ENCODE data around the gene VRK1.

VRK1 gene

DNA sequence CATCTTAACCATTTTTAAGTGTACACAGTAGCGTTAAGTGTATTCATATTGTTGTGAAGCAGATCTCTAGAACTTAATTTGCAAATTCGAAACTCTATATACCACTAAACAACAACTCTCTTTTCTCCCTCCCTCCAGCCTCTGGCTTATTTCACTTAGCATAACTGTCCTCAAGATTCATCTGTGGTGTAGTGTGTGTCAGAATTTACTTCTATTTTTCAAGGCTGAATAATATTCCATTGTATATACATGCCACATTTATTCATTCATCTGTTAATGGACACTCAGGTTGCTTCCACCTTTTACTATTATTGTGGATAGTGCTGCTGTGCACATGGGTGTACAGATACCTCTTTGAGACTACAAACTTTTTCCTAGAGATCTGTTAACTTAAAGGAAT lies 26.5 kb downstream of the VRK1 start:
- Mint-ChIP-seq H3K27ac (no peak overlapping the region), H3K4me1 (peaks cover 19% of the 10 kb centered on the region), H3K4me3 (no peak overlapping the region), H3K9me3 (peaks cover 5% of the 10 kb centered on the region), H3K27me3 (no peaks in the 10 kb centered on the region), H3K36me3 (peaks cover 24% of the 10 kb centered on the region)
- DNase-seq (ENCODE audit: low spot score in 2 of 2), result no peak
- no peak for ATAC-seq (ENCODE audit: low read depth)

DNA sequence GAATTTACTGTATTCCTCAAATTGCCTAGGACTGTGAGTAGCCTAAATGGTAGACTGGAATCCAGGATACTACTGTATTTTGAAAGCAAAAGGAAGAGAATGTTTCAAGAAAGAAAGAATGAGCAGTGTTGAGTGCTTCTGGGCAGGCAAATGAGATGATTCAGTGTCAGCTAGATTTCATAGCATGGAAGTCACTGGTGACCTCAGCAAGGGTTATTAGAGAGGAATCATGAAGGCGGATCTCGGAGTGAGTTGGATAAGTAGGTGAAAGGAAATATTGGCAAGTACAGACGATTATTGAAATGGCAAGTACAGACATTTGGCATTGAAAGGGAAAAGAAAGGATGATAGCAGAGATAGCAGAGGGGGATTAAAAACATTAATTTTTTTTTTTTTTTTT lies 27.1 kb downstream of the VRK1 start:
- H3K36me3 Mint-ChIP-seq, result peaks cover 26% of the 10 kb centered on the region
- ATAC-seq (ENCODE audit: low read depth) (no peak), DNase-seq (ENCODE audit: low spot score in 2 of 2) (no peak)
- peaks cover 19% of the 10 kb centered on the region for H3K4me1 Mint-ChIP-seq
- H3K27ac Mint-ChIP-seq, result no peak overlapping the region
- H3K9me3 Mint-ChIP-seq, result peaks cover 7% of the 10 kb centered on the region
- no peak overlapping the region for H3K4me3 Mint-ChIP-seq
- no peaks in the 10 kb centered on the region for H3K27me3 Mint-ChIP-seq

DNA sequence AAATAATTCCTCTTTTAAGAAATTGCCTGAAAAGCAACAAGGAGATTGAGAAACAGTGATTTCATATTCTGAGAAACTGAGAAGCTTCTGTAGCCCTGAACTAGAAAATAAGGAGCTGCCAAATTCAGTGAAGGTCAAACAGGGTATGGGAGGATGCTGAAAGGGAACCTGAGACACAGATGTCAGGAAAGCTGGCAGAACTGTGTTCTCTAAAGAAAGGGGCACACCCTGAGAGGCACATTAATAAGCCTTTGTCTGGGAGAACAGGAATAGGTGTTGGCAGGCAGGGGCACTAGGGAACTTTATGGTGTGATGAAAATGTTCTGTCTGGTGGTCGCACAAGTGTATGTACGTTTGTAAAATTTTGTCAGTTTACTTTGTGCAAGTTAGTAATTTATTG lies 29.6 kb downstream of the VRK1 start:
- no peaks in the 10 kb centered on the region for H3K27me3 Mint-ChIP-seq
- H3K4me3 Mint-ChIP-seq, result no peak overlapping the region
- H3K4me1 Mint-ChIP-seq, result peaks cover 23% of the 10 kb centered on the region
- H3K9me3 Mint-ChIP-seq, result peaks cover 13% of the 10 kb centered on the region
- DNase-seq (ENCODE audit: low spot score in 2 of 2) (no peak), ATAC-seq (ENCODE audit: low read depth) (no peak)
- no peak overlapping the region for H3K27ac Mint-ChIP-seq
- H3K36me3 Mint-ChIP-seq, result peaks cover 28% of the 10 kb centered on the region

DNA sequence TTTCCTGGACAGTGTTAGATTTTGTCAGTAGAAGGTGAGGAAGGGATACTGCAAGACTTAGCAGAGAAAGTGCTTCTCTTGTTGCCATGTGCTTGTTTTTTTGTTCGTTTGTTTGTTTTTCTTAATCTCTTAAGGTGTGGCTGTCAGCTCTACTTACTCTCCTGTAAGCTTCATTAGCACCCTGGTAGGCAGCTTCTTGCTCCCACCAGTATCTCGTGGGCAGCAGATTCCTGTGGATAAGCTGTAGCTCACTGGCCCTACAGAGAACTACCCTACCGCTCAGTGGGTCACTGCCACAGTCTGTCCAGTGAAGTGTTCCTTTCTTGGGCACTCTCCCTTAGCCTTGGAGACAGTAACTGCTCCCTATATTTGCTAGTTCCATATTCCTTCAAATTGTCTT lies 30.1 kb downstream of the VRK1 start:
- Mint-ChIP-seq H3K27me3 (no peaks in the 10 kb centered on the region), H3K36me3 (peaks cover 28% of the 10 kb centered on the region), H3K27ac (no peak overlapping the region), H3K4me3 (no peak overlapping the region), H3K4me1 (peaks cover 23% of the 10 kb centered on the region), H3K9me3 (peaks cover 13% of the 10 kb centered on the region)
- ATAC-seq (ENCODE audit: low read depth) (no peak), DNase-seq (ENCODE audit: low spot score in 2 of 2) (no peak)

DNA sequence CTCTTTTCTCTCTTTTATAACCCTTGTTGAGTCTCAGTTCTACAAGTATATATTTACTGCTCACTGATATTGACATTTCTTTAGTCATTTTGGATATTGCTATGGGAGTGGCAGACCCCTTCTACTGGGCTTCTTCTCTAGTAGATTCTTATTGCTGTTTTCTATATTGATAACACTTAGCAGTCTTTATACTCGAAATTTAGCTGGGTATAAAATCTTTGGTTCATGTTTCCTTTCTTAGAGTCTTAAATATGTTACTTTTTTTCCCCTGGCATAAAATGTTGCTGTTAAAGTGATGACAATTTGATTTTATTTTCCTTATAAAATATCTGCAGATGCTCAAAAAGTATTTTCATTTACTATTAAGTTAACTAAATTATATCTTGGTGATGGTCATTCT lies 32.6 kb downstream of the VRK1 start:
- peaks cover 18% of the 10 kb centered on the region for H3K36me3 Mint-ChIP-seq
- H3K4me3 Mint-ChIP-seq, result no peak overlapping the region
- DNase-seq (ENCODE audit: low spot score in 2 of 2), result no peak
- peaks cover 15% of the 10 kb centered on the region for H3K4me1 Mint-ChIP-seq
- no peak overlapping the region for H3K27ac Mint-ChIP-seq
- no peak for ATAC-seq (ENCODE audit: low read depth)
- H3K27me3 Mint-ChIP-seq, result no peaks in the 10 kb centered on the region
- H3K9me3 Mint-ChIP-seq, result peaks cover 8% of the 10 kb centered on the region

DNA sequence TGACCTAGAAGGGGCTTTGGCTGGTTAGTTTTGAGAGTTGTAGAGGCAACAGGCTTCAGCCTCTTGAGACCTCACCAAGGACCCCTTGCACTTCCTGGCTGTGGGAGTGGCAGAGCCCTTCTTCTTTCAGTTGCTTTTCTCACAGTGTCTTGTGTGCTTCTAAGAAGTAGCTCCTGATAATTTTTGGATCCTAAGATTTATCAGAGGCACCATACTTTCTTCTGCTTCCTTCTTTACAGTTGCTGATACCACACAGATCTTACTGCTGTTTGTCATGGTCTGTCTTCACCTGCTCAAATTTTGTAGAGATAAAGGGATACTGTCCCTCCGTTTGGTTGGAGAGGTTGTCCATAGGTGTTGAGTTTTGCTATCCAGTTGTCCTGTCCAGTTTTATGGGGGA lies 33.8 kb downstream of the VRK1 start:
- Mint-ChIP-seq H3K4me3 (no peak overlapping the region), H3K36me3 (peaks cover 26% of the 10 kb centered on the region), H3K27ac (no peak overlapping the region), H3K9me3 (peaks cover 8% of the 10 kb centered on the region), H3K4me1 (peaks cover 9% of the 10 kb centered on the region), H3K27me3 (no peaks in the 10 kb centered on the region)
- DNase-seq (ENCODE audit: low spot score in 2 of 2), result no peak
- ATAC-seq (ENCODE audit: low read depth), result no peak

DNA sequence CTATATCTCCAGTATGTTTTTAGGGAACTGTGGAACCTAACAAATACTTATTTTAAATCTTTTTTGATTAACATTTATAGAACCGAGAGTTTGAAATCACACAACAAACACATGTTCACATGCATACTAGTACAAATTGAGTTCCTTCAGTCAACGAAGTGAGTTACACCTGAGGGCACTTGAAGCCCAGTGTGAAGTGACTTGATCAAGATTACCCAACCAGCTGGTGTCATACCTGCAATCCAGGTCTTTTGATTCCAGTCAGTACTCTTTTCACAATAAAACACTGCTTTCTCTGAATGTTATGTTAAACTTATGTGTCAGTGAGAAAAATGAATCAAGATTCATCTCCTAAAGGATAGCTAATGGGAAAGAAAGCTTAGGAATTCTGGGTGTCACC lies 35.2 kb downstream of the VRK1 start:
- Mint-ChIP-seq H3K27me3 (no peaks in the 10 kb centered on the region), H3K9me3 (peaks cover 8% of the 10 kb centered on the region), H3K36me3 (peaks cover 33% of the 10 kb centered on the region), H3K4me1 (peaks cover 7% of the 10 kb centered on the region), H3K27ac (no peak overlapping the region), H3K4me3 (no peak overlapping the region)
- ATAC-seq (ENCODE audit: low read depth), result no peak
- DNase-seq (ENCODE audit: low spot score in 2 of 2), result no peak

DNA sequence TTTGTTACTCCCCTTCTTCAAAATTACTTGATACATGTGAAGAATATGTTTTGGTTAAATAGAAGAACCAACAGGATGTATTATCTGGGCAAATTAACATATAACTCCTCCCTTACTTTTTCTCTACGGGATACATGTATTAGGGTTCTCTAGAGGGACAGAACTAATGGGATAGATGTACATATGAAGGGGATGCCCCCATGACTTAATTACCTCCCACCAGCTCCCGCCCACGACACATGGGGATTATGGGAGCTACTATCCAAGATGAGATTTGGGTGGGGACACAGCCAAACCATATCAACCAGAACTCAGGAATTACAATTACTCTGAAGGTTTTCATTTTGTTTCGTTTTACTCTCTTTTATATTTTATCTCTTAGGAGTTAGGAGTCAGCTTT lies 41.3 kb downstream of the VRK1 start:
- no peak overlapping the region for H3K27ac Mint-ChIP-seq
- no peaks in the 10 kb centered on the region for H3K4me1 Mint-ChIP-seq
- H3K4me3 Mint-ChIP-seq, result no peak overlapping the region
- H3K27me3 Mint-ChIP-seq, result no peaks in the 10 kb centered on the region
- ATAC-seq (ENCODE audit: low read depth) (no peak), DNase-seq (ENCODE audit: low spot score in 2 of 2) (no peak)
- H3K9me3 Mint-ChIP-seq, result no peaks in the 10 kb centered on the region
- peaks cover 36% of the 10 kb centered on the region for H3K36me3 Mint-ChIP-seq

DNA sequence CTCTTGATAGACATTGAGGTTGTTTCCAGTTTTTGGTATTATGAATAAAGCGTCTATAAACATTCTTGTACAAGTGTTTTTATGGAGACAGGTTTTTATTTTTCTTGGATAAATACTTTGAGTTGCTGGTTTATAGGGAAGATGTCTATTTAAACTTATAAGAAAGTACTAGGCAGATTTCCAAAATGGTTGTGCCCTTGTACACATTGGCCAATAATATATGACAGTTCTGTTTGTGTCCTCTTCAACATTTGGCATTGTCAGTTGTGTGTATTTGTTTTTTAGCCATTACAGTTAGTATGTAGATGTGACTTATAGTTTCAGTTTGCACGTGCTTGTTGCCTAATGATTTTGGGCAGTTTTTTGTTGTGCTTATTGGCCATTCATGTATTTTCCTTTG lies 42.1 kb downstream of the VRK1 start:
- no peaks in the 10 kb centered on the region for H3K4me1 Mint-ChIP-seq
- no peak for DNase-seq (ENCODE audit: low spot score in 2 of 2)
- no peaks in the 10 kb centered on the region for H3K9me3 Mint-ChIP-seq
- H3K27ac Mint-ChIP-seq, result no peak overlapping the region
- no peak for ATAC-seq (ENCODE audit: low read depth)
- H3K36me3 Mint-ChIP-seq, result peaks cover 36% of the 10 kb centered on the region
- H3K27me3 Mint-ChIP-seq, result no peaks in the 10 kb centered on the region
- H3K4me3 Mint-ChIP-seq, result no peak overlapping the region

DNA sequence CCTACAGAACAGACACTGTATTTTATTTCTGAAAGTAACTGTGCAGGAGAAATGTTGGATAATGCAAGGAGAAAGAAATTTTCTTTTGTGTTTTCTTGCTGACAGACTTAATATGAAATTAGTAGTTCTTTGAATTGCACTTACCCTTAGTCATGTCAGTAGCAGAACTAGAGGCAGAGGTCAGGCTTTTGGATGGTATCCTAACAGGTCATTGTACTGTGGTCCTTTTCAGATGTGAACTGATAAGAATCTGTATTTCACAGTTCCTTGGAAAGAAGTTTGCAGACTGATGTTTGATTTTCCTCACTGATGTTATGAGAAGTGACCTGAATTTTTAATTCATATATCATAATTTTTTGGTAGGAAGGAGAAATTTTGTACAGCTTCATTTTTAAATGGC lies 46.0 kb downstream of the VRK1 start:
- DNase-seq (ENCODE audit: low spot score in 2 of 2) (no peak), ATAC-seq (ENCODE audit: low read depth) (no peak)
- no peaks in the 10 kb centered on the region for H3K27me3 Mint-ChIP-seq
- H3K4me1 Mint-ChIP-seq, result peaks cover 2% of the 10 kb centered on the region
- H3K9me3 Mint-ChIP-seq, result no peaks in the 10 kb centered on the region
- H3K4me3 Mint-ChIP-seq, result no peak overlapping the region
- H3K36me3 Mint-ChIP-seq, result peaks cover 29% of the 10 kb centered on the region
- H3K27ac Mint-ChIP-seq, result no peak overlapping the region

DNA sequence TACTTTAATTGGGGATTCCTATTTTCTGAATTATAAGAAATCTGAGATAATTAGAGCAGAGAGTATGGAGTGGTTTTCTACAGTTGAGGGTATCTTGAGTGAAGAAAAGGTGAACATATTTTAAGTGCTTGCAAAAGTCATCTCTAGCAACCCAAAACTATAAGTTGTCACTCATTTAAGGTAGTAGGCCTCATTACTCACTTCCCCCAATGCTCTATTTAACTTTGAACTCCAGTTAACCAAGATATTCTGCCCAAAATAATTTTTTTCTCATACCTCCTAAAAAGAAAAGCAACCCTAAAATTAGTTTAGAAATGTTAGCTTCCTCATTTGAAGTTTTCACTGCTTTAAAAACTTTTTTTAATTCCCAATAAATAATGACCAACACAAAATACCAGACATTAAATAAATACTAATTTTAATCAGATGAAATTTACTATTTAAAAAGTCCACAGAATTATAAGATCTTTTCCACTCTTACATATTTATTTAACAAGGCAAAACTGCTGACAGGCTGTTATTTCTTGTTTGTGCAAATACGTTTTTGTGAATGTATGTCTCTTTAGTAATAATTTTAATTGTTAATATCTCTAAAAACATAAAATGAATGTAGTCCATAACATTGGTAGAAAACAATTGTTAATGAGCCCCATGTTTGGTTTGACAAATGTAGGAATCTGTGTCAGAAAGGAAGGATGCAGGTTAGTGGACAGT lies 47.8 kb downstream of the VRK1 start:
- ATAC-seq (ENCODE audit: low read depth) (no peak), DNase-seq (ENCODE audit: low spot score in 2 of 2) (no peak)
- Mint-ChIP-seq H3K4me3 (no peak overlapping the region), H3K27ac (no peak overlapping the region), H3K4me1 (peaks cover 5% of the 10 kb centered on the region), H3K36me3 (peaks cover 32% of the 10 kb centered on the region), H3K9me3 (no peaks in the 10 kb centered on the region), H3K27me3 (no peaks in the 10 kb centered on the region)

DNA sequence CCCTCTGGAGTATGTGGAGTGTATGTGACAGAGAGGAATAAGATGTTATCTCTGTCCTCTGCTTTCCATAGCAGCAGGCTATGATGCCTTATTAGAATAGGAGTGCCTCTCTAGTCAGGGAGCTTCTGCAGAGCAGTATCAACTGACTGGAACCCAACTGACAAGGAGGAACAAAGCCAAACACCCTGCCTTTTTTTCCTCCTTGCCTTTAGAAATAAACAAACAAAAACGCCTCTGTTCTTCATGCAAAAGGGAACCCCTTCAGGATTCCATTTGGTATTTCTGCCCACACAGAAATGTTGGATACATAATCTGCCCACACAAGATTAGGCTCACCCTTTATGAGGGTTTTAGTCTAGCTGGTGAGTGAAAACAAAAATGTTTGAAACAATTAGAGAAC lies 50.3 kb downstream of the VRK1 start:
- peaks cover 5% of the 10 kb centered on the region for H3K4me1 Mint-ChIP-seq
- no peaks in the 10 kb centered on the region for H3K9me3 Mint-ChIP-seq
- DNase-seq (ENCODE audit: low spot score in 2 of 2) (no peak), ATAC-seq (ENCODE audit: low read depth) (no peak)
- H3K27ac Mint-ChIP-seq, result no peak overlapping the region
- no peak overlapping the region for H3K4me3 Mint-ChIP-seq
- no peaks in the 10 kb centered on the region for H3K27me3 Mint-ChIP-seq
- peaks cover 26% of the 10 kb centered on the region for H3K36me3 Mint-ChIP-seq

DNA sequence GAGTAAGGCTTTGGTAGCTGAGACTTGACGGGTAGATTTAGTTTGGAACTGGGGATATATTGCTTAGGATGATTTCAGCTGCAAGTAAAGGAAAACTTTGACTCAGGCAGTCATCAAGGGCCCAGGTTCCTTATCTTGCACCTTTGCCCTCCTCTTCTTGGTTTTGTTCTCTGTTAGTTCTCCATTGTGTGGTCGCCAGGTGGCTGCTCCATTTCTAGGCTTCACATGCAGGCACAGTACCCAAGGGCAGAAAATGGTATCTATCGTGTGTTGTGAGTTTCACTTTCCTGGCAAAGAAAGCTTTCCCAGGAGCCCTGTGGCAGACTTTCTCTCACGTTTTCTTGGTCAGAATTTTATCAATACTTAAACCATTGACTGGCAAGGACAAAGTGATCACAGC lies 50.8 kb downstream of the VRK1 start:
- no peak for ATAC-seq (ENCODE audit: low read depth)
- peaks cover 27% of the 10 kb centered on the region for H3K36me3 Mint-ChIP-seq
- peaks cover 8% of the 10 kb centered on the region for H3K4me1 Mint-ChIP-seq
- no peak for DNase-seq (ENCODE audit: low spot score in 2 of 2)
- H3K27ac Mint-ChIP-seq, result no peak overlapping the region
- no peak overlapping the region for H3K4me3 Mint-ChIP-seq
- H3K9me3 Mint-ChIP-seq, result no peaks in the 10 kb centered on the region
- H3K27me3 Mint-ChIP-seq, result no peaks in the 10 kb centered on the region

DNA sequence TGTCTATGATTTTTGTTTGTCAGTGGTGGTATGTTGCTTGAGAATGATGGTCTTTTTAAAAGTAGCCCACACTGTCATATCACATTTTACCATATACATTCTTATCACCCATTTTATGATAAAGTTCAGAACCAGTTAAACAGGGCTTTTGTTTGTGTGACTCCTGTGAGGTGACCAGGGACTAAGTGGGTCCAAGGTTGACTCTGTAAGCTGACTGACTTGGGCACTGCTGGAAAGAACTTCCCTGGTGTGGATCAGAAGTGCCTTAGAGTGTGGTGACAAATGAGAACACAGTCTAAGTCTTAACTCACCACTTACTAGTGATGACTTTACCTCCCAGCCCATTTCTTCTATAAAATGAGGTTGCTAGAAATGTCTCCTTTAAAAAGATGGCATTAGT lies 52.6 kb downstream of the VRK1 start:
- no peak for ATAC-seq (ENCODE audit: low read depth)
- DNase-seq (ENCODE audit: low spot score in 2 of 2), result no peak
- H3K4me1 Mint-ChIP-seq, result peaks cover 8% of the 10 kb centered on the region
- H3K9me3 Mint-ChIP-seq, result no peaks in the 10 kb centered on the region
- peak overlapping the region; percentile 9 for H3K27ac Mint-ChIP-seq
- H3K27me3 Mint-ChIP-seq, result no peaks in the 10 kb centered on the region
- H3K4me3 Mint-ChIP-seq, result no peak overlapping the region
- peaks cover 27% of the 10 kb centered on the region for H3K36me3 Mint-ChIP-seq

DNA sequence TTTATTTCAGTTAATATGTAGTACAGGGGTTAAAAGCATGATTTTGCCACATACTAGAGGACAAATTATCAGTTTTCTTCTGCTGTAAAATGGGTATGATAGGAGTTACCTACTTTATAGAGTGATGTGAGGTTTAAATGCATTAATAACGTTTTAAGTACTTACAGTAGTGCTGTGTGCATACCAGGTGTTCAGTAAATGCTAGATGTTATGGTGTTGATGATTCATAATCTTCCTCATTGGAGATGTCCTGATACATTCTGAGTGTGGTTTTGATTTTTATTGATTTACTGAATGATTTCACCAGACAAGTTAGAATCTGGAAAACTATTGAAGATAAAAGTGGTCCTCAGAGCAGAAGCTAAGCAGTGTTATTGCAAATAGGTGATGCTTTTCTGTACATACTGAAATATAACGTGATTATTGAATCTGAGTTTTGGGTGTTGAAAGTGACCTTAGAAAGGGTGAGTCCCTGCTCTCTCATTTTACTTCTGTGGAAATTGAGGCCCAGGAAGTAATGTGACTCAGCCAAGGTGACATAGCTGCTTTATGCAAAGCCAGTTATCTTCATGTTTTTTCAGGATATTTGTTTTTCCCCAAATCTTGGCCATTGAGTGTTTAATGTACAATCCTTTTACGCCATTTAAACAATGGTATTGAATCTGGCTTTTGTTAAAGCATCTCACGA lies 54.7 kb downstream of the VRK1 start:
- Mint-ChIP-seq H3K27me3 (no peaks in the 10 kb centered on the region), H3K27ac (no peak overlapping the region), H3K4me1 (peaks cover 6% of the 10 kb centered on the region), H3K9me3 (no peaks in the 10 kb centered on the region), H3K36me3 (peaks cover 27% of the 10 kb centered on the region), H3K4me3 (no peak overlapping the region)
- DNase-seq (ENCODE audit: low spot score in 2 of 2) (no peak), ATAC-seq (ENCODE audit: low read depth) (no peak)

Measured in memory B cell (primary cell).